Neural progenitor cell (in vitro differentiated cells): ENCODE measurements around the gene SMIM1.

ENCODE experiments used
- EZH2 ChIP-seq: fragments of 200-600 bp; sonication (generic); IDR thresholded peaks from 2 replicates; pipeline ENCODE4 v1.6.1; 2017; ENCODE audit warnings: antibody characterized with exemption, mild to moderate bottlenecking, moderate library complexity
- EZH2phosphoT487 ChIP-seq: fragments of 200-600 bp; sonication (generic); IDR thresholded peaks from 2 replicates; pipeline ENCODE4 v1.6.1; 2017; ENCODE audit warnings: antibody characterized with exemption
- TF ChIP-seq, protein P1 (sequence below): fragments of 200-600 bp; sonication (generic); IDR thresholded peaks from 2 replicates; pipeline ENCODE4 v1.5.1; 2017; ENCODE audit warnings: antibody characterized with exemption, mild to moderate bottlenecking

DNA sequence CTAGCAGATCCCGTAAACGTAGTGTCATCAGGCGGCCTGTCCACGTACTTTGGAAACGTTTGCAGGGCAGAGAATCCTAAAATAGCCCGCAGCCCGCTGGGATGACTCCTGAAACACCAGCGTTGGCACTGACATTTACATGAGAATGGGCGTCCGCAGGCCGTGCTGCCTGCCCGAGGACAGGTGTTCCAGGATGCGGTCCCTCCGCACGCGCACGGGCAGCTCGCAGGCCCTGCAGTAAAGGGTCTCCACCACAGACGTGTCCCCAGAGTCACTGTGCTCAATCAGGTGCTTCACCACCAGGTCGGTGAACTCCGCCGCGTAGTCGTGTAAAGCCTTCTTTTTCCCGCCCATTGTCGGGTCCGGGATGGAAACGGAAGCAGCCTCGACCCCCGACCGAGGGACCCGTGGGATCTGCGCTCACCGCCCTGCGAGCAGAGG lies 26.1 kb upstream of the SMIM1 start:
- peak; percentile 59 for TF ChIP-seq EZH2
- TF ChIP-seq, protein P1, sequence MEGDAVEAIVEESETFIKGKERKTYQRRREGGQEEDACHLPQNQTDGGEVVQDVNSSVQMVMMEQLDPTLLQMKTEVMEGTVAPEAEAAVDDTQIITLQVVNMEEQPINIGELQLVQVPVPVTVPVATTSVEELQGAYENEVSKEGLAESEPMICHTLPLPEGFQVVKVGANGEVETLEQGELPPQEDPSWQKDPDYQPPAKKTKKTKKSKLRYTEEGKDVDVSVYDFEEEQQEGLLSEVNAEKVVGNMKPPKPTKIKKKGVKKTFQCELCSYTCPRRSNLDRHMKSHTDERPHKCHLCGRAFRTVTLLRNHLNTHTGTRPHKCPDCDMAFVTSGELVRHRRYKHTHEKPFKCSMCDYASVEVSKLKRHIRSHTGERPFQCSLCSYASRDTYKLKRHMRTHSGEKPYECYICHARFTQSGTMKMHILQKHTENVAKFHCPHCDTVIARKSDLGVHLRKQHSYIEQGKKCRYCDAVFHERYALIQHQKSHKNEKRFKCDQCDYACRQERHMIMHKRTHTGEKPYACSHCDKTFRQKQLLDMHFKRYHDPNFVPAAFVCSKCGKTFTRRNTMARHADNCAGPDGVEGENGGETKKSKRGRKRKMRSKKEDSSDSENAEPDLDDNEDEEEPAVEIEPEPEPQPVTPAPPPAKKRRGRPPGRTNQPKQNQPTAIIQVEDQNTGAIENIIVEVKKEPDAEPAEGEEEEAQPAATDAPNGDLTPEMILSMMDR, result no peak
- TF ChIP-seq EZH2phosphoT487, result no peak
